GM13976 (cell line): ENCODE measurements around the gene SV2B.

Source experiments
- DNase-seq: peaks from one replicate; pipeline ENCODE4 v3.0.0; 2012; ENCODE audit warnings: low spot score
- in situ Hi-C: fragments of 300-500 bp; cut with MboI; formaldehyde crosslinking; loops from one replicate; pipeline ENCODE4 v1.12.0; 2022; ENCODE audit warnings: low sequenced_read_pairs, mixed read lengths, inconsistent platforms; ENCODE audit not compliant: unreplicated experiment
- TF ChIP-seq, protein P1 (sequence below): IDR thresholded peaks from 2 replicates; pipeline ENCODE4 v1.5.1; 2012; ENCODE audit warnings: borderline replicate concordance, mild to moderate bottlenecking; ENCODE audit not compliant: insufficient read depth; ENCODE audit errors: extremely low read depth, missing control alignments, control extremely low read depth

Gene SV2B

DNA sequence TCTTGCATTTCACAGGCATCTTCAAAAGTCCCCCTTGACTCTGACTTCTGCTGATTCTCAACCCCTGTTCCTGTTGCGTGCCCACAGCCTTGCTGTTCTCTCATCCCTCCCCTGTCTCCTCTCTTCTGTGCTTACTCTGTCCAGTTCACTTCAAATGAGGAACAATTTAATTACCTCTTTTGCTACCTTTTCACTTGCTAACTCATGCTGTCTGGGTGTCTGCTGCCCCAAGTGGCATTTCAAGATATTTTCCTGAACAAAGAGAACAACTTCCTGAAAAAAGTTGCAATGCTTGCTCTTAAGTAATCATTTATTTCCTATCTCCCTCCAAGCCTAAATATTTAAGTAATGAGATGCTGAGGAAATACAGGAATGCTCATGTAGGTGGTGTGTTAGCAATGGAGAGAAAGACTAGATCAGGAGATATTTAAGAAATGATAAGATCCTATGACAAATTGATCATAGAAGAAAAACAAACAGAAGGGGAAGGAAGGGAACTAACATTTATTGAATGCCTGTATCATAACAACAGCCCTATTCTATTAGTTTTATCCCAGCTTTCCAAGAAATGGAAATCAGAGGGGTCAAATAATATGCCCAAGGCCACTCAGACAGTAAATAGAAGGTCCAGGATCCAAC, 42.2 kb downstream of the SV2B start:
- in situ Hi-C loops = no loop called here
- no peak for DNase-seq
- TF ChIP-seq, protein P1, sequence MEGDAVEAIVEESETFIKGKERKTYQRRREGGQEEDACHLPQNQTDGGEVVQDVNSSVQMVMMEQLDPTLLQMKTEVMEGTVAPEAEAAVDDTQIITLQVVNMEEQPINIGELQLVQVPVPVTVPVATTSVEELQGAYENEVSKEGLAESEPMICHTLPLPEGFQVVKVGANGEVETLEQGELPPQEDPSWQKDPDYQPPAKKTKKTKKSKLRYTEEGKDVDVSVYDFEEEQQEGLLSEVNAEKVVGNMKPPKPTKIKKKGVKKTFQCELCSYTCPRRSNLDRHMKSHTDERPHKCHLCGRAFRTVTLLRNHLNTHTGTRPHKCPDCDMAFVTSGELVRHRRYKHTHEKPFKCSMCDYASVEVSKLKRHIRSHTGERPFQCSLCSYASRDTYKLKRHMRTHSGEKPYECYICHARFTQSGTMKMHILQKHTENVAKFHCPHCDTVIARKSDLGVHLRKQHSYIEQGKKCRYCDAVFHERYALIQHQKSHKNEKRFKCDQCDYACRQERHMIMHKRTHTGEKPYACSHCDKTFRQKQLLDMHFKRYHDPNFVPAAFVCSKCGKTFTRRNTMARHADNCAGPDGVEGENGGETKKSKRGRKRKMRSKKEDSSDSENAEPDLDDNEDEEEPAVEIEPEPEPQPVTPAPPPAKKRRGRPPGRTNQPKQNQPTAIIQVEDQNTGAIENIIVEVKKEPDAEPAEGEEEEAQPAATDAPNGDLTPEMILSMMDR = peak; percentile 45

DNA sequence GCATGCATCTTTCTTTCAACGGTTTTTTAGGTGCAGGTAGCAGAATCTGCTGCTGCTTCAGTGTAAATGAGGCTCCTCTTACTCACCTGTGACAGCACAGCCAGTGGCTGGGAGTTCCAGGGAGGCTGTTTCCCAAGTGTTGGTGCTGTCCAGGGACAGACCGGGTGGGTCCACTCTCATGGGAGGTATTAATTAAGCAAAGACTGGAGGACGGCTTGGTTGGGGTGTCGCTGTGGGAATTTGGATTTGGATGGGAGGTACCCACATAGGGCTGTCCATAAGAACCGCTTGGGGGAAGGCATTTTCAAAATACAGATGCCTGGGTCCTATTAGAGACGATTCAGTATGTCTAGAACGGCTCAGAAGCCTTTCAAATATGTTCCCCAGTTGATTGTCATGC, 42.9 kb downstream of the SV2B start:
- TF ChIP-seq, protein P1 = no peak
- DNase-seq = no peak
- in situ Hi-C loops = no loop called here

DNA sequence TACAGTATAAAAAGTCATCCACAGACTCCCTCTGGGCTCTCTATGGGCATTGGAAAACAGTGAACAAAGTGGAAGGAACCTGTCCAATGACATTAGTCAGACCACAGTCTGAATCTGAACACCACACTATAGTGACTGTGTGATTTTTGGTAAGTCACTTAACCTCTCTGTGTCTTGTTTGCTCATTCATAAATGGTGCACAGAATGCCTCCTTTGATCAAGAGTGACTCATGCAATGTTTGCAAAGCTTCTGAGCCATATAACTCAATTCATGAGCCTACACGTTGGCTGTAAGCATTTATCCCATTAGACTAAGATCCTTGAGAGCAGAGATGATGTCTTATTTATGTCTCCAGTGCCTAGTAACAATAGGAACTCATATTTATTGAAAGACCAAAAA, 46.7 kb downstream of the SV2B start:
- DNase-seq = no peak
- TF ChIP-seq, protein P1 = no peak
- in situ Hi-C loops = no loop called here

DNA sequence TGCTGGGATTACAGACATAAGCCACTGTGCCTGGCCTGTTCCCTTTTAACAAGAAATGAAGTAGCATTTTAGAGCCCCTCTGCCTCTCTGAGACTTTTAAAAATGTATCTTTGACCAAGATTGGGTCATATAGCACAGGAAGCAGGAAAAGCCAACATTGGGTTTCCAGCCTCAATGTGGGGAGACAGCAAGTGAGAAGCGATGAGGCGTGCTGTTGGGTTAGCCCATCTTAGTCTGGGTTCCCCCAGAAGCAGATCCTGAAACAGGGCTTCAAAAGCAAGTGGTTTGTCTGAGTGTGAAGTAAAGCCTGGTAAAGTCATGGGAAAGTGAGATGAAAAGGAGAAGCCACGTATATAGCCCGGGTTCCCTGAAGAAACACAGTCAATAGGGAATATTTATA, 48.2 kb downstream of the SV2B start:
- TF ChIP-seq, protein P1 = no peak
- DNase-seq = no peak
- in situ Hi-C loops = no loop called here

- in situ Hi-C loops = no loop called here
- no peak for DNase-seq
- TF ChIP-seq, protein P1 = no peak
These were observed 50.6 kb downstream of the SV2B start for GRCh38 chr15:91150502-91151160.

DNA sequence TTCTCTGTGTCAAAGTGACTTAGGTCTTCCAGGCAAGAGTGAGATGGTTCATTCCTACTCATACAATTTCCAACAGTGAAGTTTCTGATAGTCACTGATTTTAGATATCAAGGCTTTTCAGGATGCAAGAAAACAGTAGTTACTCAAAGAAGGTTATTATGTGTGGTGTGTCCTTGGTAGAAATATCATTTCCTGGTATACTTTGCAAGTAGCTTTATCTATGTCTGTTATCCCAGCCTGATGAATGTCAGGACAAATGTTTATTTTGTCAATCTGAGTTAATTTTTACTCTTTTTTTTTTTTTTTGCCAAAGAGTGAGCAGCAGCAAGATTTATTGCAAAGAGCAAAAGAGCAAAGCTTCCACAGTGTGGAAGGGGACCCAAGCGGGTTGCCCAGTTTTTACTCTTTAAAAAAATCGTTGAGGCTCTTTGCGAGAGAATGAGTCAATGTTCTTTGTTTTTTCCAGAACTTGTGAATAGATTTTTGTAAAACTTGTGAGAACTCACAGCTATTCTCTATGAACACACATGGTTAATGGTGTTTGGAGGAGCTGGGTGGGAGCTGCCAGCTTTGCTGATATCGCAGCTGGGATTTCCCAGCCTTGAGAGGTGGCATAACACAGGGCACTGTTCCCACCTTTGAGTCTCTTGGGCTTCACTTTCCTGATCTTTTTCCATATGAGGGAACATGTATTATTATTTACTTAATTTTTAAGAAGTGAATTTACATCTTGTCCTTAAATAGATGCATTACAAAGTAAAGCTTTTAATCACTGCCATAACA, 51.9 kb downstream of the SV2B start:
- DNase-seq = no peak
- TF ChIP-seq, protein P1 = no peak
- in situ Hi-C loops = no loop called here
